Stimulated activated CD4-positive, alpha-beta T cell treated with anti-CD3 and anti-CD28 coated beads, Interleukin-15, amount 100 ng/mL, for 24 hours (primary cell): Measurements from ENCODE around the gene FZD1.
"Not testable (repeated sequence)": the region's sequence is repeated elsewhere in the genome, so short reads cannot be mapped to it uniquely, and the experiment has no call there.

Experiments
- DNase-seq: peaks from one replicate; pipeline ENCODE4 v3.0.0-alpha.2; 2020

FZD1 gene

GRCh38 chr7:91299952-91300775, 35.9 kb downstream of the FZD1 start:
- DNase-seq, result no peak

- no peak for DNase-seq
These were observed 38.6 kb downstream of the FZD1 start for GRCh38 chr7:91302794-91303193.

GRCh38 chr7:91306266-91306665, 42.0 kb downstream of the FZD1 start:
- DNase-seq, result no peak

- no peak for DNase-seq
These were observed 43.2 kb downstream of the FZD1 start for GRCh38 chr7:91307467-91307866.

- DNase-seq, result not testable (repeated sequence)
These were observed 44.0 kb downstream of the FZD1 start for GRCh38 chr7:91308191-91308590.

- DNase-seq, result no peak
These were observed 46.7 kb downstream of the FZD1 start for GRCh38 chr7:91310830-91311460.

- no peak for DNase-seq
These were observed 47.6 kb downstream of the FZD1 start for GRCh38 chr7:91311839-91312238.

- DNase-seq, result no peak
These were observed 48.9 kb downstream of the FZD1 start for GRCh38 chr7:91313113-91313512.

- DNase-seq, result no peak
These were observed 50.5 kb downstream of the FZD1 start for GRCh38 chr7:91314591-91315323.

GRCh38 chr7:91316426-91316825, 52.2 kb downstream of the FZD1 start:
- no peak for DNase-seq

GRCh38 chr7:91319351-91319750, 55.1 kb downstream of the FZD1 start:
- DNase-seq, result no peak

- no peak for DNase-seq
These were observed 56.3 kb downstream of the FZD1 start for GRCh38 chr7:91320366-91321078.
